GM23248 (cell line): ENCODE results near the gene PHB1.

Experiments used
- EZH2 ChIP-seq: fragments of 200-600 bp; sonication (generic); IDR thresholded peaks from 2 replicates; pipeline ENCODE4 v1.6.1; 2018; ENCODE audit warnings: antibody characterized with exemption, mild to moderate bottlenecking; ENCODE audit not compliant: insufficient read depth, poor library complexity, severe bottlenecking
- EZH2phosphoT487 ChIP-seq: fragments of 200-600 bp; sonication (generic); IDR thresholded peaks from 2 replicates; pipeline ENCODE4 v1.6.1; 2018; ENCODE audit warnings: antibody characterized with exemption, moderate library complexity, mild to moderate bottlenecking, low read depth; ENCODE audit not compliant: insufficient read depth

DNA sequence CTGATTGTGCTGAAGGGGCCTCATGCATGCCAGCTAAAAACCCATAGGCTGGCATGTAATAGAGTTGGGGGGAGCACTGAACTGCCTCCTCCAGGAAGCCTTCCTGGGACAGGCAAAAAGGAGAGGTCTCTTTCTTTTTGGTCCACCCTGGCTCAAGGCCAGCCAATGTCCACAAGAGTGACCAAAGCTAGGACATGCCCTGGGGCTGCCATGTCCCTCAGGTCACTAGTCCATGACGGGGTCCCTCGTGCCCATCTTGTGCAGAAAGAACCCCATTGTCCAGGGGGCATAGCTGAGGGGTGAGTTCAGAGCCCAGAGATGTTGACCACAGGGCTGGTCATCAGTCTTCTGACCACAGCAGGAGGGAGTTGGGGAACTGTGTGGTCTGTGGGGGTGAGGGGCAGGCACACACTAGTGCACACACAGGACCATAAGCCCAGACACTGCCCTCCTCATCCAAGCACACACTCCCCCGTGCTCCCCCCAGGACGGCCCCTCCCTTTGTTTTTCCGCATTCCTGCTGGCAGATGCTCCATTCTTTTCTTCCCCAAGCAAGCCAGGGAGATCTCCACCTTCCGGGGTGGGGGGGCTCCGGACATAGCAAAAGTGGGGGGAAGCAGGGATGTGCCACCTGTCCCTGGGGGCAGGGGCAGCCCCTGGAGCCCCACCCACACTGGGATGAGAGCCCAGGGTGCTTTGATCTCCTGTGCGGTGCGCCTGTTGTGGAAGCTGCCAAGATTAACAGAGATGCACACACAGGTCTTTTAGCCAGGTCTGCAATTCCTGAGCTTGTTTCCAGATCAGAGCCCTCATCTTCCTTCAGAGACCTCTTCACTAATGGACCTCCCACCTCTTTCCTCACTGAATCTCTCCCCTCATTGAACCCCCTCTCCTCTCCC is 25.2 kb upstream of the PHB1 start:
- TF ChIP-seq EZH2 (no peak), EZH2phosphoT487 (no peak)
